ENCODE data around the gene FGF1. TPM values are rescaled to one million over a fixed set of nuclear protein-coding genes. Genes with fewer than 3 reads are reported as not detected.

Gene FGF1
- total RNA-seq, 4 donors from 2014 or later, result 0.51 to 5.7 (median 1.7) TPM; not detected in 1

GRCh38 chr5:142615948-142616347 lies 69.9 kb downstream of the FGF1 start:
- H3K4me3 ChIP-seq, result no peak overlapping the region
- no peak overlapping the region for H3K27ac ChIP-seq
- intact Hi-C loops (cut with DNase I; ENCODE audit: low total_unique reads), result no loop called here
- H3K36me3 ChIP-seq, result no peaks in the 10 kb centered on the region
- no peak for TF ChIP-seq CTCF (IDR thresholded peaks at IDR 0.05)
- DNase-seq, result no peak
- H3K27me3 ChIP-seq, result no peaks in the 10 kb centered on the region
- no peaks in the 10 kb centered on the region for H3K4me1 ChIP-seq
- H3K9me3 ChIP-seq, result no peaks in the 10 kb centered on the region

GRCh38 chr5:142614054-142614453 lies 71.8 kb downstream of the FGF1 start:
- H3K4me1 ChIP-seq, result no peaks in the 10 kb centered on the region
- no peaks in the 10 kb centered on the region for H3K9me3 ChIP-seq
- H3K4me3 ChIP-seq, result no peak overlapping the region
- H3K27me3 ChIP-seq, result no peaks in the 10 kb centered on the region
- H3K27ac ChIP-seq, result no peak overlapping the region
- DNase-seq, result no peak
- no peaks in the 10 kb centered on the region for H3K36me3 ChIP-seq
- intact Hi-C loops (cut with DNase I; ENCODE audit: low total_unique reads), result loop anchor here (5.0 kb wide), 1 partner anchor 83 kb away; no protein-coding TSS in a partner anchor
- no peak for TF ChIP-seq CTCF (IDR thresholded peaks at IDR 0.05)
- TF ChIP-seq POLR2A (IDR thresholded peaks at IDR 0.05), result no peak

DNA sequence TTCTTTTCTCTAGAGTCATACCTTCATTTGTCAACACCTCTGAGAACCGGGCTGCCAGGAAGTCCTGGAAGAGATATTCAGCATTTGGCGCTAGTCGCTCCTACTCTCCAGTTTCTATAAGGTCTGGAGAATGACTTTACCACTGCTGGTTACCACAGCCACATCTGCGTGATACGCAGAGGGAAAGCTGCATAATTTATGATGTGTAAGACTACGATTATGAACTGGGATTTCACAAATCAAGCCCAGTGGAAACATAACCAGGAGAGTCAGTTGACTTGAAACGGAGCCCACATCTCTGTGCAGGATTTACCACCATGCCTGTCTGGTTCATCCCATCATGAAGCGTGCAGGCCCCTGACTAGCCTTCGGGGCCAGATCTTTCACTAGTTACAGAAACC lies 72.6 kb downstream of the FGF1 start:
- no peaks in the 10 kb centered on the region for H3K9me3 ChIP-seq
- H3K4me1 ChIP-seq, result no peaks in the 10 kb centered on the region
- DNase-seq, result no peak
- H3K27ac ChIP-seq, result no peak overlapping the region
- TF ChIP-seq CTCF (IDR thresholded peaks at IDR 0.05) (no peak), POLR2A (IDR thresholded peaks at IDR 0.05) (no peak)
- intact Hi-C loops (cut with DNase I; ENCODE audit: low total_unique reads), result loop anchor here (5.0 kb wide), 1 partner anchor 84 kb away; no protein-coding TSS in a partner anchor
- H3K36me3 ChIP-seq, result no peaks in the 10 kb centered on the region
- H3K4me3 ChIP-seq, result no peak overlapping the region
- H3K27me3 ChIP-seq, result no peaks in the 10 kb centered on the region

DNA sequence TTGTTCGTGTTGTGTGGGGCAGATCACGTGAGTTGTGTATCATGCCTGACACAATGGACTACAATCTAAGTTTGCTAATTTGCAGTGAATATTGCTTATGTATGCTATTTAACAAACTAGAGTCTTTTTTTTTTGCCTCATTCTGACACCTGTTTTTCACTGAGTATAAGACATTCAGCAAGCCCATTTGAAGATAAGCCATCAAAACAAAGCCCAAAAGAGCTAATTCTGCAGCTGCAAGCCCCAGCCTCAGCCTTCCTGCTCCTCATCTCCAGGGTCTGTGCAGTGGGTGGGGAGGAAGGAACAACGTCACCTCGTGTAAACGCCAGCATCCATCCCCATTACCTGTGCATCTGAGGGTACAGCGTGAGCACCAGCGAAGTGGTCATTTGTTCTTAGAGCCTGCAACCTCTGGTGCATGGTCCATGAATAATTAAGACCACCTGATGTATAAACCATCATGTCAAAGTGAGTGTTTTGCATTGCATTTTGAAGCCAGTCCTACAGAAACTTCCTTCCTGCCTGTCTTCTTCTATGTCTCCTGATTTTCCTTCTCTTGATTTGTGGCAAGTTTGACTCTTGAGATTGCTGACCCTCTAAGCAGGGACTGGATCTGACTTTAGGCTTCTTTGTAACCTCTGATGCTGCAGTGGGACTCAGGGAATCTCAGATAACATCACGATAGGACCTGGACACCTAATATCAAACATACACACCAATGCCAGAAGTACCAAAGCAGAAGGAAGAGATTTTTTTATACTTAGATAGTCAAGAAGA lies 73.2 kb downstream of the FGF1 start:
- intact Hi-C loops (cut with DNase I; ENCODE audit: low total_unique reads), result loop anchor here (5.0 kb wide), 1 partner anchor 85 kb away; no protein-coding TSS in a partner anchor
- Histone ChIP-seq H3K4me1 (no peaks in the 10 kb centered on the region), H3K9me3 (no peaks in the 10 kb centered on the region), H3K4me3 (no peak overlapping the region), H3K36me3 (no peaks in the 10 kb centered on the region), H3K27ac (no peak overlapping the region), H3K27me3 (no peaks in the 10 kb centered on the region)
- no peak for DNase-seq
- TF ChIP-seq POLR2A (IDR thresholded peaks at IDR 0.05), result no peak
- TF ChIP-seq CTCF (IDR thresholded peaks at IDR 0.05), result no peak

DNA sequence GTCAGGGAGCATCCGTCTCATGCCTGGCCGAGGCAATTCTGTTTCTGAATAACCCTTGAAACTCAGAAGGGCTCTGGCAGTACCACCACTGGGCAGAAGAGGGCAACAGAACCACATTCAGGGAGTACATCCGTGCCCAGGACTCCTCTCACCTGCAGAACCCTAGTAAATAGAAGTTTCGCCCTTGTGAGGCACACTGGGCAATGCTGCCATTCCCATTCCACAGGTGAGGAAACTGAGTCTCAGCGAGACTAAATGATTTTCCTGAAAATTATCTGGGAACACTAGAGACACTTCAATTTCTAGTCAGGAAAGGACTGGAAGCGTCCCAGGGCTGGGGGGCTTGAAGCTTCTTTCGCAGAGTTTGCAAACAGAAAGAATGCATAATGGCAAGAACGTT lies 74.7 kb downstream of the FGF1 start:
- peak; percentile 78 to 82 for DNase-seq
- peak; percentile 86 to 97 (median 88) for TF ChIP-seq CTCF (IDR thresholded peaks at IDR 0.05)
- TF ChIP-seq POLR2A (IDR thresholded peaks at IDR 0.05), result no peak
- intact Hi-C loops (cut with DNase I; ENCODE audit: low total_unique reads), result loop anchor here (5.0 kb wide), 1 partner anchor 86 kb away; no protein-coding TSS in a partner anchor

More for the DNA sequence above, 74.7 kb downstream of the FGF1 start:
- H3K9me3 ChIP-seq, result no peaks in the 10 kb centered on the region
- no peak overlapping the region for H3K4me3 ChIP-seq
- no peaks in the 10 kb centered on the region for H3K36me3 ChIP-seq
- H3K27ac ChIP-seq, result no peak overlapping the region
- H3K4me1 ChIP-seq, result no peaks in the 10 kb centered on the region
- no peaks in the 10 kb centered on the region for H3K27me3 ChIP-seq

All from uterus (tissue), 4 donors.